Mesenchymal stem cell (in vitro differentiated cells and primary cell): ENCODE results near the gene PODNL1.

ENCODE experiments used
- DNase-seq: peaks from one replicate; pipeline ENCODE4 v3.0.0-alpha.2; 2013
- H2AFZ ChIP-seq: one replicate; pipeline ENCODE4 v1.6.1; 2013; ENCODE audit warnings: low read depth, mild to moderate bottlenecking, control low read depth, inconsistent platforms, low read length, moderate library complexity
- H2AK5ac ChIP-seq: 2 replicates; pipeline ENCODE4 v1.6.1; 2013; ENCODE audit warnings: low read length, moderate library complexity, mild to moderate bottlenecking, inconsistent platforms; ENCODE audit not compliant: severe bottlenecking
- H2BK120ac ChIP-seq: one replicate; pipeline ENCODE4 v1.6.1; 2013; ENCODE audit warnings: low read depth, mild to moderate bottlenecking, inconsistent platforms, low read length, moderate library complexity
- H2BK12ac ChIP-seq, 2 experiments: one replicate each; pipeline ENCODE4 v1.6.1; 2013; ENCODE audit warnings: inconsistent platforms in 2 of 2, low read length in 2 of 2, mild to moderate bottlenecking in 2 of 2, moderate library complexity in 2 of 2, control low read depth in 1 of 2
- H2BK15ac ChIP-seq: one replicate; pipeline ENCODE4 v1.6.1; 2013; ENCODE audit warnings: mild to moderate bottlenecking, low read depth, inconsistent platforms; ENCODE audit not compliant: poor library complexity, severe bottlenecking
- H2BK5ac ChIP-seq: 2 replicates; pipeline ENCODE4 v1.6.1; 2013; ENCODE audit warnings: low read depth, mild to moderate bottlenecking, low read length, control low read depth, inconsistent platforms; ENCODE audit not compliant: poor library complexity, severe bottlenecking
- H3K14ac ChIP-seq, 2 experiments: one replicate each; pipeline ENCODE4 v1.6.1; 2013; ENCODE audit warnings: inconsistent platforms in 2 of 2, low read length in 2 of 2, control low read depth in 1 of 2, mild to moderate bottlenecking in 1 of 2, moderate library complexity in 1 of 2
- H3K18ac ChIP-seq, 2 experiments: one replicate each; pipeline ENCODE4 v1.6.1; 2013; ENCODE audit warnings: inconsistent platforms in 2 of 2, low read length in 2 of 2, control low read depth in 1 of 2, low read depth in 1 of 2, mild to moderate bottlenecking in 1 of 2
- H3K23ac ChIP-seq, 2 experiments: one replicate each; pipeline ENCODE4 v1.6.1; 2013; ENCODE audit warnings: inconsistent platforms in 2 of 2, low read length in 2 of 2, mild to moderate bottlenecking in 2 of 2, moderate library complexity in 2 of 2, control low read depth in 1 of 2
- H3K27ac ChIP-seq: 2 replicates; pipeline ENCODE4 v1.5.1; 2013; ENCODE audit warnings: mild to moderate bottlenecking, moderate library complexity, low read length, control low read depth, inconsistent platforms; ENCODE audit not compliant: poor library complexity, severe bottlenecking
- H3K27me3 ChIP-seq, 2 experiments: 2 replicates each; pipeline versions ENCODE4 v1.6.1 to v1.7.0; 2013; ENCODE audit warnings: low read length in 2 of 2, mild to moderate bottlenecking in 2 of 2, moderate library complexity in 2 of 2, control low read depth in 1 of 2, inconsistent platforms in 1 of 2; ENCODE audit not compliant: control insufficient read depth in 1 of 2, insufficient read depth in 1 of 2
- H3K36me3 ChIP-seq, 2 experiments: 2 replicates each; pipeline versions ENCODE4 v1.6.1 to v1.7.0; 2013; ENCODE audit warnings: low read length in 2 of 2, control low read depth in 1 of 2, inconsistent platforms in 1 of 2, low read depth in 1 of 2, mild to moderate bottlenecking in 1 of 2; ENCODE audit not compliant: insufficient read depth in 2 of 2, control insufficient read depth in 1 of 2
- H3K4ac ChIP-seq, 2 experiments: one replicate each; pipeline ENCODE4 v1.6.1; 2013; ENCODE audit warnings: inconsistent platforms in 2 of 2, low read length in 2 of 2, mild to moderate bottlenecking in 2 of 2, moderate library complexity in 2 of 2, control low read depth in 1 of 2, low read depth in 1 of 2
- H3K4me1 ChIP-seq: 2 replicates; pipeline ENCODE4 v1.6.1; 2013; ENCODE audit warnings: low read depth, low read length, control low read depth; ENCODE audit not compliant: control insufficient read depth, insufficient read depth
- H3K4me2 ChIP-seq: 2 replicates; pipeline ENCODE4 v1.6.1; 2013; ENCODE audit warnings: low read length, mild to moderate bottlenecking, inconsistent platforms; ENCODE audit not compliant: poor library complexity, severe bottlenecking
- H3K4me3 ChIP-seq, 2 experiments: 2 replicates each; pipeline versions ENCODE4 v1.5.1 to v1.7.0; 2013; ENCODE audit warnings: low read length in 2 of 2, mild to moderate bottlenecking in 2 of 2, control low read depth in 1 of 2, low read depth in 1 of 2; ENCODE audit not compliant: insufficient read depth in 1 of 2
- H3K79me1 ChIP-seq: replicated peaks from 2 replicates; pipeline ENCODE4 v1.6.1; 2013; ENCODE audit warnings: mild to moderate bottlenecking, control low read depth, low read length, inconsistent platforms; ENCODE audit not compliant: poor library complexity, severe bottlenecking
- H3K9ac ChIP-seq: 2 replicates; pipeline ENCODE4 v1.7.0; 2013; ENCODE audit warnings: mild to moderate bottlenecking, low read length, moderate library complexity
- H3K9me3 ChIP-seq: 2 replicates; pipeline ENCODE4 v1.7.0; 2013; ENCODE audit warnings: mild to moderate bottlenecking, low read length; ENCODE audit not compliant: control insufficient read depth
- H4K8ac ChIP-seq: one replicate; pipeline ENCODE4 v1.6.1; 2013; ENCODE audit warnings: inconsistent platforms, mild to moderate bottlenecking, low read length, moderate library complexity
- H4K91ac ChIP-seq: one replicate; pipeline ENCODE4 v1.6.1; 2013; ENCODE audit warnings: mild to moderate bottlenecking, low read length, inconsistent platforms
- WGBS: methylation state at CpG from one replicate; pipeline ENCODE4 v1.1.7; 2013; ENCODE audit warnings: mixed read lengths; 5-methylcytosine and 5-hydroxymethylcytosine counted together

PODNL1 gene

GRCh38 chr19:13985771-13986347 is 47.6 kb upstream of the PODNL1 start:
- peak overlapping the region; percentile 42 for H4K8ac ChIP-seq
- H3K9me3 ChIP-seq, result no peaks in the 10 kb centered on the region

DNA sequence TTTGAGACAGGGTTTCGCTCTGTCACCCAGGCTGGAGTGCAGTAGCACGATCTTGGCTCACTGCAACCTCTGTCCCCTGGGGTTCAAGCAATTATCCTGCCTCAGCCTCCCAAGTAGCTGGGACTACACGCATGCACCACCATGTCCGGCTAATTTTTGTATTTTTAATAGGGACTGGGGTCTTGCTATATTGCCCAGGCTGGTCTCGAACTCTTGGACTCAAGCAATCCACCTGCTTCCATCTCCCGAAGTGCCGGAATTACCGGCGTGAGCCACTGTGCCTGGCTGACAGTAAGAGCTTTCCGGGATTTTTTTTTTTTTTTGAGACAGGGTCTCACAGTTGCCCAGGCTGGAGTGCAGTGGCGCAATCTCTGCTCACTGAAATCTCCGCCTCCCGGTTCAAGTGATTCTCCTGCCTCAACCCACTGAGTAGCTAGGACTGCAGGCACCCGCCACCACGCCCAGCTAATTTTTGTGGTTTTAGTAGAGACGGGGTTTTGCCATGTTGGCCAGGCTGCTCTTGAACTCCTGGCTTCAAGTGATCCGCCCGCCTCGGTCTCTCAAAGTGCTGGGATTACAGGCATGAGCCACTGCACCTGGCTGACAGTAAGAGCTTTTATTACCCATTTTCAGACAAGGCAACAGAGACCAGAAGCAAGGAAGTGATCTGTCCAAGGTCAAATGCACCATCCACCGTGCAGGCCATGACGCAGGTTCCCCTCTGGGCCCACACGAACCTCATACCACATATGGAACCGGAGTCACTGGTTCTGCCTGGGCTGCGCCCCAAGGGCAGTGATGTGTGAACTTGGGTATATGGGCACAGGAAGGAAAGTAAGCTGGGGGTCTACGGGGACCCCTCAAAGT is 46.9 kb upstream of the PODNL1 start:
- Histone ChIP-seq H3K23ac (no peak overlapping the region), H4K91ac (no peak overlapping the region), H3K9me3 (no peaks in the 10 kb centered on the region), H2BK120ac (no peak overlapping the region), H3K4ac (no peak overlapping the region), H4K8ac (no peak overlapping the region), H2BK15ac (no peak overlapping the region), H2BK5ac (no peak overlapping the region), H3K4me1 (peaks cover 32% of the 10 kb centered on the region), H3K36me3 (peaks cover 6 to 55% of the 10 kb centered on the region in 2 experiments), H3K4me3 (no peak overlapping the region), H3K9ac (no peak overlapping the region), H3K27me3 (no peaks in the 10 kb centered on the region), H2AK5ac (peak overlapping the region; percentile 62), H3K79me1 (peaks cover 18% of the 10 kb centered on the region), H3K14ac (no peak overlapping the region), H3K27ac (peak overlapping the region; percentile 77), H3K4me2 (no peak overlapping the region), H3K18ac (no peak overlapping the region), H2BK12ac (peak overlapping the region in 1 of 2 experiments; percentile 65), H2AFZ (no peak overlapping the region)
- 93% methylated on average over 25 of the region's 25 CpGs for WGBS
- DNase-seq, result no peak

More at GRCh38 chr19:13985771-13986347, 47.6 kb upstream of the PODNL1 start:
- Histone ChIP-seq H2BK120ac (peak overlapping the region; percentile 22), H2BK15ac (peak overlapping the region; percentile 56), H3K23ac (no peak overlapping the region), H3K4me2 (no peak overlapping the region), H3K27ac (peak overlapping the region; percentile 77), H3K27me3 (no peaks in the 10 kb centered on the region), H2BK12ac (peak overlapping the region in 1 of 2 experiments; percentile 94), H2AK5ac (peak overlapping the region; percentile 62), H3K18ac (peak overlapping the region; percentile 89 to 94), H3K4ac (peak overlapping the region; percentile 51 to 96), H2AFZ (peak overlapping the region; percentile 18), H3K9ac (peak overlapping the region; percentile 58), H3K36me3 (peaks cover 6 to 50% of the 10 kb centered on the region in 2 experiments), H3K4me3 (peak overlapping the region in 1 of 2 experiments; percentile 44), H3K79me1 (peaks cover 18% of the 10 kb centered on the region), H4K91ac (peak overlapping the region; percentile 86), H3K14ac (peak overlapping the region in 1 of 2 experiments; percentile 76), H3K4me1 (peaks cover 33% of the 10 kb centered on the region), H2BK5ac (peak overlapping the region; percentile 3)
- 89% methylated on average over 10 of the region's 10 CpGs for WGBS
- DNase-seq, result no peak

DNA sequence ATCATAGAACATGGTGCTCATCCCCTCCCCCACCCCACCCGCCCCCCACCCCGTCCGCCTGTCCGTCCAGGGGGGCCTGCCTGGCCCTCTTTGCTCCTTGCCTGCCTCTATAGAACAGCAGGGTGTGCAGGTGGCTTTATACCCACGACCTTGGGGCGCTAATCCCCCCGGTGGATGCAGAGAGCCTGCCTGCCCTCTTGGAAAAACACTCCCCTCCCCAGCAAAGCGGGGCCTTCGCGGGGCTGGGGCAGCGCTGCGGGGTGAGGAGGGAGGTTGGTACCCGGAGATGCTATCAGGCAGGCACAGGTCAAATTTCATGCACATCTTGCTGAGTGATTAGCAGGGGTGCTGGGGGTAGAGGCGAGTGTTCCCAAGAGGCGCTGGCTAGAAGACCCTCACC is 46.0 kb upstream of the PODNL1 start:
- Histone ChIP-seq H4K8ac (no peak overlapping the region), H3K36me3 (peaks cover 6 to 51% of the 10 kb centered on the region in 2 experiments), H3K79me1 (peaks cover 11% of the 10 kb centered on the region), H2BK5ac (no peak overlapping the region), H3K23ac (no peak overlapping the region), H3K4me3 (no peak overlapping the region), H2BK12ac (no peak overlapping the region), H3K14ac (no peak overlapping the region), H2AFZ (no peak overlapping the region), H3K4me2 (no peak overlapping the region), H4K91ac (no peak overlapping the region), H3K18ac (no peak overlapping the region), H2BK15ac (no peak overlapping the region), H3K4ac (no peak overlapping the region), H3K4me1 (peaks cover 32% of the 10 kb centered on the region), H2BK120ac (no peak overlapping the region), H3K27me3 (peaks cover 0 to 5% of the 10 kb centered on the region in 2 experiments), H3K9me3 (no peaks in the 10 kb centered on the region), H2AK5ac (no peak overlapping the region), H3K27ac (no peak overlapping the region), H3K9ac (no peak overlapping the region)
- no peak for DNase-seq
- WGBS, result 81% methylated on average over 9 of the region's 15 CpGs

- Histone ChIP-seq H2AFZ (no peak overlapping the region), H3K4me1 (peaks cover 37% of the 10 kb centered on the region), H3K18ac (no peak overlapping the region), H3K27ac (no peak overlapping the region), H2BK5ac (no peak overlapping the region), H4K91ac (no peak overlapping the region), H2BK120ac (no peak overlapping the region), H2BK15ac (no peak overlapping the region), H3K9ac (no peak overlapping the region), H3K4ac (no peak overlapping the region), H3K4me3 (no peak overlapping the region), H2AK5ac (no peak overlapping the region), H3K14ac (no peak overlapping the region), H3K23ac (no peak overlapping the region), H3K9me3 (no peaks in the 10 kb centered on the region), H4K8ac (no peak overlapping the region), H2BK12ac (no peak overlapping the region), H3K36me3 (peaks cover 6 to 43% of the 10 kb centered on the region in 2 experiments), H3K27me3 (peaks cover 0 to 8% of the 10 kb centered on the region in 2 experiments), H3K79me1 (peaks cover 5% of the 10 kb centered on the region), H3K4me2 (no peak overlapping the region)
- 94% methylated on average over 20 of the region's 21 CpGs for WGBS
- DNase-seq, result no peak
Observed at GRCh38 chr19:13983213-13983889, 45.1 kb upstream of the PODNL1 start.
